IMR-90 (cell line): Measurements from ENCODE around the gene AP2A1. TPM values are rescaled to one million over a fixed set of nuclear protein-coding genes. Genes with fewer than 3 reads are reported as not detected.

Source experiments
- ATAC-seq: fragments of 200-7000 bp; cut with Tn5 transposase; 2 replicates; pipeline ENCODE4 v1.9.1; 2020; ENCODE audit warnings: low read depth, mild to moderate bottlenecking, moderate library complexity
- BruUV-seq: library from RNA; stranded (reverse); fragments of 400-500 nt; replicated peaks from 2 replicates; lab custom pipeline; 2021; lab: Mats Ljungman, UMichigan
- CTCF ChIA-PET: fragments of 300-600 bp; formaldehyde crosslinking; extraction: SDS; loops from one replicate; lab custom pipeline; 2021; ENCODE audit warnings: antibody characterized with exemption; lab: Yijun Ruan, JAX
- POLR2A ChIA-PET: fragments of 300-600 bp; sonication (Branson Sonifier 250); formaldehyde crosslinking; loops from one replicate; lab custom pipeline; 2022; ENCODE audit warnings: antibody characterized with exemption; ENCODE audit not compliant: unreplicated experiment; lab: Charles Lee
- DNase-seq: peaks from one replicate; pipeline ENCODE4 v3.0.0; 2013
- H2AFZ ChIP-seq: replicated peaks from 2 replicates; pipeline ENCODE3; 2013; ENCODE audit warnings: low read length, mild to moderate bottlenecking; ENCODE audit not compliant: poor library complexity
- H2AK5ac ChIP-seq: 2 replicates; pipeline ENCODE4 v1.6.1; 2013; ENCODE audit warnings: low read depth, low read length, inconsistent platforms
- H2AK9ac ChIP-seq: replicated peaks from 2 replicates; pipeline ENCODE3; 2013; ENCODE audit warnings: mild to moderate bottlenecking, low read depth, low read length, moderate library complexity; ENCODE audit not compliant: poor library complexity
- H2BK120ac ChIP-seq: 2 replicates; pipeline ENCODE4 v1.6.1; 2013; ENCODE audit warnings: low read depth, low read length, inconsistent platforms
- H2BK15ac ChIP-seq: 3 replicates; pipeline ENCODE4 v1.6.1; 2013; ENCODE audit warnings: low read depth, low read length, inconsistent platforms
- H2BK20ac ChIP-seq: 2 replicates; pipeline ENCODE4 v1.6.1; 2013; ENCODE audit warnings: low read depth, mild to moderate bottlenecking, inconsistent platforms, low read length, moderate library complexity
- H2BK5ac ChIP-seq: 2 replicates; pipeline ENCODE4 v1.6.1; 2013; ENCODE audit warnings: mild to moderate bottlenecking, low read depth, low read length, inconsistent platforms; ENCODE audit not compliant: poor library complexity, severe bottlenecking
- H3K14ac ChIP-seq: replicated peaks from 2 replicates; pipeline ENCODE4 v1.6.1; 2013; ENCODE audit warnings: low read depth, low read length, inconsistent platforms
- H3K18ac ChIP-seq: 2 replicates; pipeline ENCODE4 v1.6.1; 2013; ENCODE audit warnings: low read depth, low read length, control low read depth
- H3K23ac ChIP-seq: 2 replicates; pipeline ENCODE4 v1.6.1; 2013; ENCODE audit warnings: low read depth, low read length, inconsistent platforms
- H3K27ac ChIP-seq: 2 replicates; pipeline ENCODE4 v1.5.1; 2013; ENCODE audit warnings: mild to moderate bottlenecking, control low read depth, low read length; ENCODE audit not compliant: insufficient read depth
- H3K27me3 ChIP-seq: 2 replicates; pipeline ENCODE4 v1.6.1; 2013; ENCODE audit warnings: low read length; ENCODE audit not compliant: control insufficient read depth, insufficient read depth
- H3K36me3 ChIP-seq: 2 replicates; pipeline ENCODE4 v1.6.1; 2013; ENCODE audit warnings: low read length, mixed read lengths; ENCODE audit not compliant: control insufficient read depth, insufficient read depth
- H3K4ac ChIP-seq: 2 replicates; pipeline ENCODE4 v1.6.1; 2013; ENCODE audit warnings: low read depth, low read length, inconsistent platforms
- H3K4me1 ChIP-seq: 2 replicates; pipeline ENCODE4 v1.6.1; 2013; ENCODE audit warnings: low read length, mixed read lengths; ENCODE audit not compliant: control insufficient read depth, insufficient read depth
- H3K4me2 ChIP-seq: 2 replicates; pipeline ENCODE4 v1.6.1; 2013; ENCODE audit warnings: low read depth, mild to moderate bottlenecking, control low read depth, low read length, moderate library complexity
- H3K4me3 ChIP-seq: 2 replicates; pipeline ENCODE4 v1.5.1; 2013; ENCODE audit warnings: low read depth, mild to moderate bottlenecking, control low read depth, low read length, moderate library complexity; ENCODE audit not compliant: insufficient read depth
- H3K56ac ChIP-seq: 2 replicates; pipeline ENCODE4 v1.6.1; 2013; ENCODE audit warnings: low read length, inconsistent platforms; ENCODE audit not compliant: insufficient read depth; ENCODE audit errors: extremely low read depth
- H3K79me1 ChIP-seq, 2 experiments: 2 replicates each; pipeline ENCODE4 v1.6.1; 2013; ENCODE audit warnings: low read length in 2 of 2, inconsistent platforms in 1 of 2, low read depth in 1 of 2
- H3K9ac ChIP-seq: 2 replicates; pipeline ENCODE4 v1.6.1; 2013; ENCODE audit warnings: low read depth, low read length, control low read depth
- H3K9me1 ChIP-seq: 2 replicates; pipeline ENCODE4 v1.6.1; 2013; ENCODE audit warnings: low read length, inconsistent platforms; ENCODE audit not compliant: insufficient read depth
- H3K9me3 ChIP-seq: 2 replicates; pipeline ENCODE4 v1.6.1; 2013; ENCODE audit warnings: low read length; ENCODE audit not compliant: control insufficient read depth, insufficient read depth
- H4K20me1 ChIP-seq: 2 replicates; pipeline ENCODE4 v1.6.1; 2013; ENCODE audit warnings: low read length, inconsistent platforms; ENCODE audit not compliant: insufficient read depth
- H4K5ac ChIP-seq: 2 replicates; pipeline ENCODE4 v1.6.1; 2013; ENCODE audit warnings: mild to moderate bottlenecking, low read depth, low read length, control low read depth
- H4K8ac ChIP-seq, 2 experiments: 2 replicates each; pipeline ENCODE4 v1.6.1; 2013; ENCODE audit warnings: low read depth in 2 of 2, low read length in 2 of 2, control low read depth in 1 of 2, inconsistent platforms in 1 of 2
- H4K91ac ChIP-seq: 2 replicates; pipeline ENCODE4 v1.6.1; 2013; ENCODE audit warnings: low read depth, low read length, inconsistent platforms; ENCODE audit not compliant: insufficient read depth
- CEBPB ChIP-seq: IDR thresholded peaks from 2 replicates; pipeline ENCODE4 v1.6.1; 2012; ENCODE audit warnings: low read depth, low read length, improper control_type of control experiment
- CHD1 ChIP-seq: IDR thresholded peaks from 2 replicates; pipeline ENCODE4 v1.6.1; 2012; ENCODE audit warnings: low read depth, low read length, improper control_type of control experiment
- FOS ChIP-seq: fragments of 150-350 bp; IDR thresholded peaks from 2 replicates; pipeline ENCODE4 v1.6.1; 2016; ENCODE audit warnings: low read depth, low read length
- MAFK ChIP-seq: IDR thresholded peaks from 2 replicates; pipeline ENCODE4 v1.6.1; 2012; ENCODE audit warnings: low read depth, low read length, improper control_type of control experiment
- MXI1 ChIP-seq: IDR thresholded peaks from 2 replicates; pipeline ENCODE4 v1.6.1; 2012; ENCODE audit warnings: low read depth, mild to moderate bottlenecking, low read length, moderate library complexity, borderline replicate concordance
- NFE2L2 ChIP-seq: fragments of 150-350 bp; IDR thresholded peaks from 2 replicates; pipeline ENCODE4 v1.6.1; 2016; ENCODE audit warnings: low read depth, mild to moderate bottlenecking, low read length
- POLR2A ChIP-seq: IDR thresholded peaks from 2 replicates; pipeline ENCODE4 v1.6.1; 2012; ENCODE audit warnings: mild to moderate bottlenecking, low read depth, low read length
- RCOR1 ChIP-seq: IDR thresholded peaks from 2 replicates; pipeline ENCODE4 v1.6.1; 2012; ENCODE audit warnings: mild to moderate bottlenecking, low read length, improper control_type of control experiment; ENCODE audit not compliant: insufficient replicate concordance
- SMC3 ChIP-seq: fragments of 150-350 bp; IDR thresholded peaks from 2 replicates; pipeline ENCODE4 v1.6.1; 2016; ENCODE audit warnings: low read depth, mild to moderate bottlenecking, antibody characterized with exemption, low read length, moderate library complexity
- WGBS, 2 experiments: methylation state at CpG; one replicate each; pipeline versions ENCODE4 v1.1.5 to v1.1.7; 2013; ENCODE audit warnings: missing lambda C conversion rate in 2 of 2; ENCODE audit not compliant: insufficient read length in 1 of 2; ENCODE audit errors: extremely low coverage in 2 of 2; 5-methylcytosine and 5-hydroxymethylcytosine counted together
- dilution Hi-C: fragments of 300-500 bp; cut with HindIII; formaldehyde crosslinking; loops from one replicate; pipeline ENCODE4 v1.14.3; 2018; ENCODE audit warnings: low sequenced_read_pairs; ENCODE audit not compliant: unreplicated experiment
- in situ Hi-C: fragments of 300-500 bp; cut with MboI; formaldehyde crosslinking; loops from 3 replicates; pipeline ENCODE4 v1.14.3; 2019; ENCODE audit warnings: low sequenced_read_pairs, inconsistent platforms, mixed read lengths
- intact Hi-C: fragments of 100-400 bp; cut with micrococcal nuclease; formaldehyde crosslinking; loops from 2 replicates; pipeline ENCODE4 v1.10.0; 2022
- polyA plus RNA-seq, 3 experiments: library from polyadenylated mRNA; depleted of rRNA; stranded (reverse); fragments of >200 nt; gene quantifications; 2 replicates each; pipeline ENCODE4 v1.2.3, GENCODE V29; 2012; ENCODE audit warnings: low replicate concordance in 1 of 3
- total RNA-seq: library from RNA; depleted of rRNA; stranded (reverse); fragments of >200 nt; gene quantifications from 2 replicates; pipeline ENCODE4 v1.2.3, GENCODE V29; 2012
- TF ChIP-seq, protein P1 (sequence below): fragments of 150-350 bp; IDR thresholded peaks from 2 replicates; pipeline ENCODE4 v1.6.1; 2017; ENCODE audit warnings: mild to moderate bottlenecking, antibody characterized with exemption, low read length, low read depth
- TF ChIP-seq, protein P2 (sequence below): conservative IDR thresholded peaks from 2 replicates; pipeline ENCODE4 v1.5.1; 2012; ENCODE audit warnings: mild to moderate bottlenecking, low read depth, low read length, improper control_type of control experiment

The AP2A1 gene
- total and polyA plus RNA-seq, 2 of the 4 experiments (the other 2 are of a cell fraction) = 40.7 to 122 TPM

DNA sequence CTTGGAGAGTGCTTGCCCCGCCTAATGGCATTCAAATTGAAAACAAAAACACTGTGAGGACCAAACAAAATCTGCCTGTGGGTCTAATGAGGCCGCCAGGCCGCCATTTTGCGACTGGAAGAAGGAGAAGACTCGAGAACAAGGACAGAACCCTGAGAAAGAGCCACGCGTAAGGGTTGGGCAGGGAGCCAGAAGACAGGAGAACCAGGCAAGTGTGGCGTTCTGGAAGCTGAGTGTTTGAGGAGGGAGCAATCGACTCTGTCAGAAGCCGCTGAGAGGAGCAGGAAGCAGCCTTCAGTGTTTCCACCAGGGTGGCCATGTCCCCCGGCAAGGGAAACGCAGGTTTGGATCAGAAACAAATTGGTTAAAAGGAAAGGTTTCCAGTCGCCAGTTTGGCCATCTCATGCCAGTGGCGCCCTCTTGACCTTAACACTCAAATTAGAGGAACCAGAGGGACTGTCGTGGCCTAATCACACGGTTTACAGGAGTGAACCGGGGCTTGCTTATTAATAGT, 74.0 kb downstream of the AP2A1 start:
- no peak overlapping the region for H2BK120ac ChIP-seq
- no peak overlapping the region for H3K18ac ChIP-seq
- no peaks in the 10 kb centered on the region; the same call in 1 of the 2 replicates for H4K20me1 ChIP-seq
- no TSS peak for BruUV-seq
- H2AK5ac ChIP-seq = no peak overlapping the region
- no peak overlapping the region for H2AK9ac ChIP-seq
- no peak overlapping the region for H3K4me2 ChIP-seq
- no peak overlapping the region for H4K91ac ChIP-seq
- no peak overlapping the region for H4K5ac ChIP-seq
- no peak overlapping the region for H3K23ac ChIP-seq
- dilution Hi-C loops = no loop called here
- H3K4me1 ChIP-seq = no peaks in the 10 kb centered on the region
- no peak for DNase-seq
- H3K56ac ChIP-seq = no peak overlapping the region
- no peak overlapping the region for H4K8ac ChIP-seq
- H2BK15ac ChIP-seq = no peak overlapping the region
- POLR2A ChIA-PET = no interaction called here
- TF ChIP-seq, protein P1, sequence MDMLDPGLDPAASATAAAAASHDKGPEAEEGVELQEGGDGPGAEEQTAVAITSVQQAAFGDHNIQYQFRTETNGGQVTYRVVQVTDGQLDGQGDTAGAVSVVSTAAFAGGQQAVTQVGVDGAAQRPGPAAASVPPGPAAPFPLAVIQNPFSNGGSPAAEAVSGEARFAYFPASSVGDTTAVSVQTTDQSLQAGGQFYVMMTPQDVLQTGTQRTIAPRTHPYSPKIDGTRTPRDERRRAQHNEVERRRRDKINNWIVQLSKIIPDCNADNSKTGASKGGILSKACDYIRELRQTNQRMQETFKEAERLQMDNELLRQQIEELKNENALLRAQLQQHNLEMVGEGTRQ = no peak
- TF ChIP-seq MAFK (no peak), SMC3 (no peak), MXI1 (no peak), POLR2A (no peak), NFE2L2 (no peak), RCOR1 (no peak), FOS (no peak), CHD1 (no peak), CEBPB (no peak)
- TF ChIP-seq, protein P2, sequence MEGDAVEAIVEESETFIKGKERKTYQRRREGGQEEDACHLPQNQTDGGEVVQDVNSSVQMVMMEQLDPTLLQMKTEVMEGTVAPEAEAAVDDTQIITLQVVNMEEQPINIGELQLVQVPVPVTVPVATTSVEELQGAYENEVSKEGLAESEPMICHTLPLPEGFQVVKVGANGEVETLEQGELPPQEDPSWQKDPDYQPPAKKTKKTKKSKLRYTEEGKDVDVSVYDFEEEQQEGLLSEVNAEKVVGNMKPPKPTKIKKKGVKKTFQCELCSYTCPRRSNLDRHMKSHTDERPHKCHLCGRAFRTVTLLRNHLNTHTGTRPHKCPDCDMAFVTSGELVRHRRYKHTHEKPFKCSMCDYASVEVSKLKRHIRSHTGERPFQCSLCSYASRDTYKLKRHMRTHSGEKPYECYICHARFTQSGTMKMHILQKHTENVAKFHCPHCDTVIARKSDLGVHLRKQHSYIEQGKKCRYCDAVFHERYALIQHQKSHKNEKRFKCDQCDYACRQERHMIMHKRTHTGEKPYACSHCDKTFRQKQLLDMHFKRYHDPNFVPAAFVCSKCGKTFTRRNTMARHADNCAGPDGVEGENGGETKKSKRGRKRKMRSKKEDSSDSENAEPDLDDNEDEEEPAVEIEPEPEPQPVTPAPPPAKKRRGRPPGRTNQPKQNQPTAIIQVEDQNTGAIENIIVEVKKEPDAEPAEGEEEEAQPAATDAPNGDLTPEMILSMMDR = no peak
- in situ Hi-C loops = no loop called here
- H3K36me3 ChIP-seq = peaks cover 43% of the 10 kb centered on the region
- no peaks in the 10 kb centered on the region for H3K27me3 ChIP-seq
- H3K14ac ChIP-seq = no peak overlapping the region
- H3K9me3 ChIP-seq = no peaks in the 10 kb centered on the region
- no peak overlapping the region for H3K27ac ChIP-seq
- whole genome bisulfite sequencing, 2 experiments = 82% methylated on average over 10 of the region's 17 CpGs; no CpG with 5 or more reads in 1 of the 2 experiments
- CTCF ChIA-PET = no interaction called here
- peaks cover 0 to 29% of the 10 kb centered on the region in 2 experiments; a peak in 2 of 4 replicates for H3K79me1 ChIP-seq
- H2BK5ac ChIP-seq = no peak overlapping the region
- no peak overlapping the region for H3K4me3 ChIP-seq
- H3K4ac ChIP-seq = no peak overlapping the region
- H3K9me1 ChIP-seq = peaks cover 9% of the 10 kb centered on the region; the same call in 1 of the 2 replicates
- ATAC-seq = no peak
- H2BK20ac ChIP-seq = no peak overlapping the region
- intact Hi-C loops = no loop called here
- H3K9ac ChIP-seq = no peak overlapping the region
- H2AFZ ChIP-seq = no peak overlapping the region
